Peyer's patch (tissue), 4 donors: Measurements from ENCODE around the gene GPC6. TPM values are rescaled to one million over a fixed set of nuclear protein-coding genes. Genes with fewer than 3 reads are reported as not detected.
"Not testable (repeated sequence)": the region's sequence is repeated elsewhere in the genome, so short reads cannot be mapped to it uniquely, and the experiment has no call there.

Experiments used
- DNase-seq, 3 donors: peaks; one replicate each; pipeline ENCODE4 v3.0.0-alpha.2; 2017 to 2019
- H3K27ac ChIP-seq, 4 donors: fragments of 200-600 bp; sonication (generic); one replicate each; pipeline ENCODE4 v1.5.1; 2016 to 2019
- H3K27me3 ChIP-seq, 2 donors: fragments of 200-600 bp; sonication (generic); one replicate each; pipeline ENCODE4 v1.5.1; 2019
- H3K36me3 ChIP-seq, 3 donors: fragments of 200-600 bp; sonication (generic); one replicate each; pipeline ENCODE4 v1.5.1; 2016 to 2019
- H3K4me1 ChIP-seq, 4 donors: fragments of 200-600 bp; sonication (generic); one replicate each; pipeline ENCODE4 v1.5.1; 2016 to 2019
- H3K4me3 ChIP-seq, 4 donors: fragments of 200-600 bp; sonication (generic); 1 replicate in 3 of 4; 2 replicates in 1 of 4; pipeline ENCODE4 v1.5.1; 2016 to 2019; ENCODE audit warnings: mild to moderate bottlenecking in 1 of 4
- H3K9me3 ChIP-seq, 4 donors: fragments of 200-600 bp; sonication (generic); one replicate each; pipeline ENCODE4 v1.5.1; 2016 to 2019; ENCODE audit warnings: mild to moderate bottlenecking in 1 of 4
- CTCF ChIP-seq, 6 experiments: fragments of 450-650 bp in 4 of 6; fragments of 200-600 bp in 2 of 6; sonication (generic) in 1 of 6; IDR thresholded peaks; one replicate each; pipeline ENCODE4 v1.5.1; 2017 to 2019; ENCODE audit warnings: antibody characterized with exemption in 6 of 6, mild to moderate bottlenecking in 3 of 6, moderate library complexity in 1 of 6
- POLR2A ChIP-seq, 2 donors: fragments of 450-650 bp; IDR thresholded peaks; one replicate each; pipeline ENCODE4 v1.5.1; 2017; ENCODE audit warnings: antibody characterized with exemption in 2 of 2, mild to moderate bottlenecking in 2 of 2, moderate library complexity in 2 of 2
- total RNA-seq, 4 donors: library from RNA; depleted of rRNA; stranded (reverse); fragments of >200 nt; gene quantifications; one replicate each; pipeline ENCODE4 v1.1.0, GENCODE V29; 2016

Gene GPC6
- total RNA-seq, 4 donors from 2014 or later = 1.6 to 13.2 (median 2.6) TPM

DNA sequence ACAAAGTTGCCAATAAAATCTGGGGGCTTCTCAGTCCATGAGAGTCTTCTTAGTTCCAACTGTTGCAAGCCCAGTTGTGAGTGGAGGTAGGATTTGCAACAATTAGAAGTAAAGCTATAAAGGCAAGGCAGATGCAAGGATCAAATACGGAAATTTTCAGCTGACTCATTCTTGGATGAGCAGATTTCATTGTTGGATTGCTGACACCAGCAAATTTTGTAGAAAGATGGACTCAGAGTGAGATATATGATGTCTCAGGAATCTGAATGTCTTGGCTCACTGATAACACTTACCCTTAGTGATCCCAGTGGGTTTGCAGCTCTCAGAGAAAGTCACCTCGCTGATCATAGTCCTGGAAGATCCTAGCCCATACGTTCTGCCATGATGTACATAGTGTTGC lies 209.0 kb downstream of the GPC6 start:
- Histone ChIP-seq H3K9me3 (no peaks in the 10 kb centered on the region), H3K4me1 (no peaks in the 10 kb centered on the region), H3K27ac (no peak overlapping the region), H3K4me3 (no peak overlapping the region), H3K36me3 (no peaks in the 10 kb centered on the region), H3K27me3 (no peaks in the 10 kb centered on the region)
- DNase-seq = no peak
- no peak for TF ChIP-seq CTCF (IDR thresholded peaks at IDR 0.05)
- TF ChIP-seq POLR2A (IDR thresholded peaks at IDR 0.05) = no peak

DNA sequence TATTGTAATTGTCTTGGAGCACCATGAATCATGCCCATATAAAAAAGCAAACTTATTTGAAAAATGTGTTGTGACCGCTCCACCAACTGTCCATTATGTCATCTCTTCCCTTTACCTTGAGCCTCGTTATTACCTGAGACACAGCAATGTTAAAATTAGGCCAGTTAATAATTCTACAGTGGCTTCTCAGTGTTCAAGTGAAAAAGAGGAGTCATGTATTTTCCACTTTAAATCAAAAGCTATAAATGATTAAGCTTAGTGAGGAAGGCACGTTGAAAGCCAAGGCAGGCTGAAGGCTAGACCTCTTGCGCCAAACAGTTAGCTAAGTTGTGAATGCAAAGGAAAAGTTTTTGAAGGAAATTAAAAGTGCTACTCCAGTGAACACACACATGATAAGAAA lies 210.5 kb downstream of the GPC6 start:
- no peak for DNase-seq
- Histone ChIP-seq H3K4me1 (no peaks in the 10 kb centered on the region), H3K27ac (no peak overlapping the region), H3K9me3 (no peaks in the 10 kb centered on the region), H3K27me3 (no peaks in the 10 kb centered on the region), H3K36me3 (no peaks in the 10 kb centered on the region), H3K4me3 (no peak overlapping the region)
- TF ChIP-seq POLR2A (IDR thresholded peaks at IDR 0.05) = no peak
- no peak for TF ChIP-seq CTCF (IDR thresholded peaks at IDR 0.05)

DNA sequence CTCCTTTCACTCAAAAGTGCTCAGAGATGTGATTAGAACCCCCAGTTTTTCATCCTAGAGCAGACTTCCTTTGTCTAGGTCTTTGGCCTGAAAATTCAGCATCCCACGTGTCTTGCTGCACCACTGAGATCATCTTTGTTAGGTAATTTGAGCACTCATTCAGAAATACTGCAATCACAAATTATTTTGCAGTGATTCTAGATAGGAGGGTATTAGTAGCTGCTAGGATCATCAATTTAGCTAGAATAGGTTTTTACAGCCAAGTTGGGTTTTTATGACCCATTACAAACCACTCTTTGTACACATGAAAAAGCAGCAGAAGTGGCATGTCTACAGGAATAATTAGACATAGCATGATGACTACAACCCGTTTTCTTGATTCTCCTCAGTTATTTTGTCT lies 219.6 kb downstream of the GPC6 start:
- TF ChIP-seq POLR2A (IDR thresholded peaks at IDR 0.05) = no peak
- no peak for TF ChIP-seq CTCF (IDR thresholded peaks at IDR 0.05)
- Histone ChIP-seq H3K27ac (no peak overlapping the region), H3K9me3 (no peaks in the 10 kb centered on the region), H3K4me3 (no peak overlapping the region), H3K4me1 (no peaks in the 10 kb centered on the region), H3K27me3 (no peaks in the 10 kb centered on the region), H3K36me3 (no peaks in the 10 kb centered on the region)
- DNase-seq = no peak

- H3K27me3 ChIP-seq = no peaks in the 10 kb centered on the region
- no peaks in the 10 kb centered on the region for H3K36me3 ChIP-seq
- DNase-seq = no peak
- H3K27ac ChIP-seq = no peak overlapping the region
- no peak overlapping the region for H3K4me3 ChIP-seq
- H3K9me3 ChIP-seq = no peaks in the 10 kb centered on the region
- H3K4me1 ChIP-seq = no peaks in the 10 kb centered on the region
- TF ChIP-seq CTCF (IDR thresholded peaks at IDR 0.05) (no peak), POLR2A (IDR thresholded peaks at IDR 0.05) (no peak)
These were observed 223.6 kb downstream of the GPC6 start for GRCh38 chr13:93450191-93450621.

DNA sequence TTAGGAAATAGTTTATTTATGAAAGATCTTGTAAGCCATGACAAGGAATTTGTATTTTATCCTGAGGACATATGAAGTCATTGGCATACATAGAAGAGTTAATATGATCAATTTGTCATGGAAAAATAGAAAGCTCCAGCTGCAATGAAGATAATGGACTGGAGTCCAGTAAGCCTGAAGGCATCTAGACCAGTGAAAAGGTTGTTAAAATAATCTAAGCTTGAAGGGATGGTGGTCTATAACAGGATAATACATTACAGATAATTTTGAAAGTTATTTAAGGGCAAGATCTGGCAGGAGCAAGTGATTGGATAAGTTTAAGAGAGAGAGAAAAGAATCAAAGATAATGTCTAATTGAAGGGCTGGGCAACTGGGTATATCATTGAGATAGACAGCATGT lies 224.2 kb downstream of the GPC6 start:
- no peak for DNase-seq
- H3K4me1 ChIP-seq = no peaks in the 10 kb centered on the region

GRCh38 chr13:93454676-93455235 lies 228.1 kb downstream of the GPC6 start:
- not testable (repeated sequence) for DNase-seq, H3K27ac ChIP-seq, H3K9me3 ChIP-seq, H3K36me3 ChIP-seq, H3K4me3 ChIP-seq, H3K4me1 ChIP-seq, H3K27me3 ChIP-seq

More for the DNA sequence above, 224.2 kb downstream of the GPC6 start:
- Histone ChIP-seq H3K27ac (no peak overlapping the region), H3K9me3 (no peaks in the 10 kb centered on the region), H3K36me3 (no peaks in the 10 kb centered on the region), H3K27me3 (no peaks in the 10 kb centered on the region), H3K4me3 (no peak overlapping the region)
- TF ChIP-seq POLR2A (IDR thresholded peaks at IDR 0.05) = no peak
- no peak for TF ChIP-seq CTCF (IDR thresholded peaks at IDR 0.05)
